Body of pancreas (tissue), 4 donors: Measurements from ENCODE around the gene RGL3.

Experiments used
- POLR2A ChIP-seq, 3 donors: fragments of 450-650 bp; IDR thresholded peaks; one replicate each; pipeline ENCODE4 v1.6.1; 2016; ENCODE audit warnings: antibody characterized with exemption in 3 of 3, mild to moderate bottlenecking in 2 of 3
- TF ChIP-seq, protein P1 (sequence below), 7 experiments: fragments of 450-650 bp in 4 of 7; fragments of 200-600 bp in 3 of 7; sonication (generic) in 3 of 7; IDR thresholded peaks; one replicate each; pipeline ENCODE4 v1.5.1; 2016 to 2019; ENCODE audit warnings: antibody characterized with exemption in 7 of 7

DNA sequence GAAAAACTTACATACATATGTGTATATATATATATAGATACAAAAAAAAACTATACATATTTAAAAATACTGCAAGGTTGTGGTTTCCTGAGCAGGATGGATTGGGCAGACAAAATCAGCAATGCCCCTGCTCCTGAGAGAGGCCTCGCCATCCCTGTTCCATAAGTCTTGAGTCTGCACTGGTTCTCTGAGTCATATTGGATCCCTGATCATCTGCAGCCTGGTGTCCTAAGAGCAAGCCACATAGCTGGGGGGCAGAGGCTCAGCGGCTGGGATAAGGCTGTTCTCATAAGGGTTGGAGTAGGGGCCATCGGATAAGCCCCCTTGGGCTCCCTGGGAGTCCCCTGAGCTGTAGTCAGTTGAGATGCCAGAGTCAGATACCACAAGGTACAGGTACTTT is 41.4 kb downstream of the RGL3 start:
- TF ChIP-seq, protein P1, sequence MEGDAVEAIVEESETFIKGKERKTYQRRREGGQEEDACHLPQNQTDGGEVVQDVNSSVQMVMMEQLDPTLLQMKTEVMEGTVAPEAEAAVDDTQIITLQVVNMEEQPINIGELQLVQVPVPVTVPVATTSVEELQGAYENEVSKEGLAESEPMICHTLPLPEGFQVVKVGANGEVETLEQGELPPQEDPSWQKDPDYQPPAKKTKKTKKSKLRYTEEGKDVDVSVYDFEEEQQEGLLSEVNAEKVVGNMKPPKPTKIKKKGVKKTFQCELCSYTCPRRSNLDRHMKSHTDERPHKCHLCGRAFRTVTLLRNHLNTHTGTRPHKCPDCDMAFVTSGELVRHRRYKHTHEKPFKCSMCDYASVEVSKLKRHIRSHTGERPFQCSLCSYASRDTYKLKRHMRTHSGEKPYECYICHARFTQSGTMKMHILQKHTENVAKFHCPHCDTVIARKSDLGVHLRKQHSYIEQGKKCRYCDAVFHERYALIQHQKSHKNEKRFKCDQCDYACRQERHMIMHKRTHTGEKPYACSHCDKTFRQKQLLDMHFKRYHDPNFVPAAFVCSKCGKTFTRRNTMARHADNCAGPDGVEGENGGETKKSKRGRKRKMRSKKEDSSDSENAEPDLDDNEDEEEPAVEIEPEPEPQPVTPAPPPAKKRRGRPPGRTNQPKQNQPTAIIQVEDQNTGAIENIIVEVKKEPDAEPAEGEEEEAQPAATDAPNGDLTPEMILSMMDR (IDR thresholded peaks at IDR 0.05) = no peak
- TF ChIP-seq POLR2A (IDR thresholded peaks at IDR 0.05) = no peak
